ENCODE data around the gene COL9A3.

DNA sequence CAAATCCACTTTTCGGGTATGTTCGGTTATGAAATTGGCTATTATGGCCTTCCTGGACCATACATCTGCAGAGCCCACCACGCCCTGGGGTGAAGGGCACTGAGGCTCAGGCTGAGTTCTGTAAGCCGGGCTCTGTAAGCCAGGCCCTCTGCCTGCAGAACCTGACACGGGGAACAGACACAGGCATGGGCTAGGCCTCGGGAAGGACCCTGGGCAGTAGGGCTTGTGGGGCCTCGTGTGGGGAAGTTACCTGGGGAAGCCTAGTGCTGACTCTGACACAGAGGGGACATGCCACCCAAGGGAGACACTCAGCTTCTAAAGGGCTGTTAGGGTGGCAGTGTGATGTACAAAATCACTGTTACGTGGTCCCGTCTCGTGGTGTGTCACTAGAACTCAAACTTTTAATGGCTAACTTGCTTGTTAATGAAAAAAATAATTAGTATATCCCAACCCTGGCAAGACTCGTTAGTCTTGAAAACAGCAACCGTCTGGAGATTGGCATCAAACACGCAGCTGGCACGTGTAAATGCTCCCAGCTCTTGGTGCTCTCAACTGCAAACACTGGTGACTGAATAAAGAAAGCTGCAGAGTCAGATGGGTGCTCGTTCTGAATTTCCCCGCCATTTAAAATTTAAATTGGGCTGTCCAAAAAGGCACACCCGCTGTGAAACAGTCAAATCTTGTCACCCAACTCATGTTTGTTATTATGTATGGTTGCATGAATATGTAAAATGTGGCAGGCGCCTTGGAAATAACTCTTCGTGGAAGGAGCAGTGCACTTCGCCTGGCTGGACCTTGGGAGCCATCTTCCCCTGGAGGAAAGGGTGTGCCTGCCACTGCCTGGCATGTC, 68.4 kb downstream of the COL9A3 start:
- TF ChIP-seq, protein P1, sequence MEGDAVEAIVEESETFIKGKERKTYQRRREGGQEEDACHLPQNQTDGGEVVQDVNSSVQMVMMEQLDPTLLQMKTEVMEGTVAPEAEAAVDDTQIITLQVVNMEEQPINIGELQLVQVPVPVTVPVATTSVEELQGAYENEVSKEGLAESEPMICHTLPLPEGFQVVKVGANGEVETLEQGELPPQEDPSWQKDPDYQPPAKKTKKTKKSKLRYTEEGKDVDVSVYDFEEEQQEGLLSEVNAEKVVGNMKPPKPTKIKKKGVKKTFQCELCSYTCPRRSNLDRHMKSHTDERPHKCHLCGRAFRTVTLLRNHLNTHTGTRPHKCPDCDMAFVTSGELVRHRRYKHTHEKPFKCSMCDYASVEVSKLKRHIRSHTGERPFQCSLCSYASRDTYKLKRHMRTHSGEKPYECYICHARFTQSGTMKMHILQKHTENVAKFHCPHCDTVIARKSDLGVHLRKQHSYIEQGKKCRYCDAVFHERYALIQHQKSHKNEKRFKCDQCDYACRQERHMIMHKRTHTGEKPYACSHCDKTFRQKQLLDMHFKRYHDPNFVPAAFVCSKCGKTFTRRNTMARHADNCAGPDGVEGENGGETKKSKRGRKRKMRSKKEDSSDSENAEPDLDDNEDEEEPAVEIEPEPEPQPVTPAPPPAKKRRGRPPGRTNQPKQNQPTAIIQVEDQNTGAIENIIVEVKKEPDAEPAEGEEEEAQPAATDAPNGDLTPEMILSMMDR (IDR thresholded peaks at IDR 0.05; ENCODE audit: insufficient read depth, low read length) = no peak
- no peak; the same call in 1 of the 2 replicates for TF ChIP-seq POLR2AphosphoS5 (IDR thresholded peaks at IDR 0.05; ENCODE audit: low read depth)
- TF ChIP-seq, protein P2, sequence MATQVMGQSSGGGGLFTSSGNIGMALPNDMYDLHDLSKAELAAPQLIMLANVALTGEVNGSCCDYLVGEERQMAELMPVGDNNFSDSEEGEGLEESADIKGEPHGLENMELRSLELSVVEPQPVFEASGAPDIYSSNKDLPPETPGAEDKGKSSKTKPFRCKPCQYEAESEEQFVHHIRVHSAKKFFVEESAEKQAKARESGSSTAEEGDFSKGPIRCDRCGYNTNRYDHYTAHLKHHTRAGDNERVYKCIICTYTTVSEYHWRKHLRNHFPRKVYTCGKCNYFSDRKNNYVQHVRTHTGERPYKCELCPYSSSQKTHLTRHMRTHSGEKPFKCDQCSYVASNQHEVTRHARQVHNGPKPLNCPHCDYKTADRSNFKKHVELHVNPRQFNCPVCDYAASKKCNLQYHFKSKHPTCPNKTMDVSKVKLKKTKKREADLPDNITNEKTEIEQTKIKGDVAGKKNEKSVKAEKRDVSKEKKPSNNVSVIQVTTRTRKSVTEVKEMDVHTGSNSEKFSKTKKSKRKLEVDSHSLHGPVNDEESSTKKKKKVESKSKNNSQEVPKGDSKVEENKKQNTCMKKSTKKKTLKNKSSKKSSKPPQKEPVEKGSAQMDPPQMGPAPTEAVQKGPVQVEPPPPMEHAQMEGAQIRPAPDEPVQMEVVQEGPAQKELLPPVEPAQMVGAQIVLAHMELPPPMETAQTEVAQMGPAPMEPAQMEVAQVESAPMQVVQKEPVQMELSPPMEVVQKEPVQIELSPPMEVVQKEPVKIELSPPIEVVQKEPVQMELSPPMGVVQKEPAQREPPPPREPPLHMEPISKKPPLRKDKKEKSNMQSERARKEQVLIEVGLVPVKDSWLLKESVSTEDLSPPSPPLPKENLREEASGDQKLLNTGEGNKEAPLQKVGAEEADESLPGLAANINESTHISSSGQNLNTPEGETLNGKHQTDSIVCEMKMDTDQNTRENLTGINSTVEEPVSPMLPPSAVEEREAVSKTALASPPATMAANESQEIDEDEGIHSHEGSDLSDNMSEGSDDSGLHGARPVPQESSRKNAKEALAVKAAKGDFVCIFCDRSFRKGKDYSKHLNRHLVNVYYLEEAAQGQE (IDR thresholded peaks at IDR 0.05; ENCODE audit: insufficient replicate concordance, low read depth) = no peak
- TF ChIP-seq GABPA (IDR thresholded peaks at IDR 0.05; ENCODE audit: low read depth) = no peak

All from HL-60 (cell line).